ENCODE results near the gene TMEM8B. TPM values are rescaled to one million over a fixed set of nuclear protein-coding genes. Genes with fewer than 3 reads are reported as not detected.

TMEM8B gene
- polyA plus RNA-seq, 1 donor from 2014 or later = 12.7 TPM

DNA sequence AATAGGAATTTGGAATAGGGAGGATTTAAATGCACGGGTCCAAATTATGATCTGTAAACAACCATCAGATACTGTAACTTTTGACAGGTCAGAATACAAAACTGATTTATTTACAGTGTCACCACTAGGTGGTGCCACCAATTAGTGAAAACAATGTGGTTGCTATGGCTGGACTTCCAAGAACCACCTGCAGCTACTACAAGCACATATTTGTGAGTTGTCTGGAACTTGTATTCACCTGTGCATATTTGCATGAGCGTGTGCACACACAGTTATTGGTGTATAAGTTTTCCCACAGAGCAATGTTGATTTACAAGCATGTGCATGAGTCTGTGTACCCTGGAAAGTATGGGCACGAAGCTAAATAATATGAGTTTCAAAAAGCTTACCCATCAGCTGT, 74.0 kb downstream of the TMEM8B start:
- TF ChIP-seq, protein P1, sequence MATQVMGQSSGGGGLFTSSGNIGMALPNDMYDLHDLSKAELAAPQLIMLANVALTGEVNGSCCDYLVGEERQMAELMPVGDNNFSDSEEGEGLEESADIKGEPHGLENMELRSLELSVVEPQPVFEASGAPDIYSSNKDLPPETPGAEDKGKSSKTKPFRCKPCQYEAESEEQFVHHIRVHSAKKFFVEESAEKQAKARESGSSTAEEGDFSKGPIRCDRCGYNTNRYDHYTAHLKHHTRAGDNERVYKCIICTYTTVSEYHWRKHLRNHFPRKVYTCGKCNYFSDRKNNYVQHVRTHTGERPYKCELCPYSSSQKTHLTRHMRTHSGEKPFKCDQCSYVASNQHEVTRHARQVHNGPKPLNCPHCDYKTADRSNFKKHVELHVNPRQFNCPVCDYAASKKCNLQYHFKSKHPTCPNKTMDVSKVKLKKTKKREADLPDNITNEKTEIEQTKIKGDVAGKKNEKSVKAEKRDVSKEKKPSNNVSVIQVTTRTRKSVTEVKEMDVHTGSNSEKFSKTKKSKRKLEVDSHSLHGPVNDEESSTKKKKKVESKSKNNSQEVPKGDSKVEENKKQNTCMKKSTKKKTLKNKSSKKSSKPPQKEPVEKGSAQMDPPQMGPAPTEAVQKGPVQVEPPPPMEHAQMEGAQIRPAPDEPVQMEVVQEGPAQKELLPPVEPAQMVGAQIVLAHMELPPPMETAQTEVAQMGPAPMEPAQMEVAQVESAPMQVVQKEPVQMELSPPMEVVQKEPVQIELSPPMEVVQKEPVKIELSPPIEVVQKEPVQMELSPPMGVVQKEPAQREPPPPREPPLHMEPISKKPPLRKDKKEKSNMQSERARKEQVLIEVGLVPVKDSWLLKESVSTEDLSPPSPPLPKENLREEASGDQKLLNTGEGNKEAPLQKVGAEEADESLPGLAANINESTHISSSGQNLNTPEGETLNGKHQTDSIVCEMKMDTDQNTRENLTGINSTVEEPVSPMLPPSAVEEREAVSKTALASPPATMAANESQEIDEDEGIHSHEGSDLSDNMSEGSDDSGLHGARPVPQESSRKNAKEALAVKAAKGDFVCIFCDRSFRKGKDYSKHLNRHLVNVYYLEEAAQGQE (IDR thresholded peaks at IDR 0.05; ENCODE audit: borderline replicate concordance) = no peak
- no peak for TF ChIP-seq EP300 (conservative IDR thresholded peaks at IDR 0.05; ENCODE audit: poor library complexity, severe bottlenecking)
- peak; percentile 70 for TF ChIP-seq RAD21 (conservative IDR thresholded peaks at IDR 0.05)
- peak; percentile 70 for TF ChIP-seq SMC3 (conservative IDR thresholded peaks at IDR 0.05; ENCODE audit: poor library complexity)
- TF ChIP-seq, protein P2, sequence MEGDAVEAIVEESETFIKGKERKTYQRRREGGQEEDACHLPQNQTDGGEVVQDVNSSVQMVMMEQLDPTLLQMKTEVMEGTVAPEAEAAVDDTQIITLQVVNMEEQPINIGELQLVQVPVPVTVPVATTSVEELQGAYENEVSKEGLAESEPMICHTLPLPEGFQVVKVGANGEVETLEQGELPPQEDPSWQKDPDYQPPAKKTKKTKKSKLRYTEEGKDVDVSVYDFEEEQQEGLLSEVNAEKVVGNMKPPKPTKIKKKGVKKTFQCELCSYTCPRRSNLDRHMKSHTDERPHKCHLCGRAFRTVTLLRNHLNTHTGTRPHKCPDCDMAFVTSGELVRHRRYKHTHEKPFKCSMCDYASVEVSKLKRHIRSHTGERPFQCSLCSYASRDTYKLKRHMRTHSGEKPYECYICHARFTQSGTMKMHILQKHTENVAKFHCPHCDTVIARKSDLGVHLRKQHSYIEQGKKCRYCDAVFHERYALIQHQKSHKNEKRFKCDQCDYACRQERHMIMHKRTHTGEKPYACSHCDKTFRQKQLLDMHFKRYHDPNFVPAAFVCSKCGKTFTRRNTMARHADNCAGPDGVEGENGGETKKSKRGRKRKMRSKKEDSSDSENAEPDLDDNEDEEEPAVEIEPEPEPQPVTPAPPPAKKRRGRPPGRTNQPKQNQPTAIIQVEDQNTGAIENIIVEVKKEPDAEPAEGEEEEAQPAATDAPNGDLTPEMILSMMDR (IDR thresholded peaks at IDR 0.05; ENCODE audit: poor library complexity, severe bottlenecking) = peak; percentile 81
- TF ChIP-seq TAF1 (IDR thresholded peaks at IDR 0.05; ENCODE audit: low read depth) = no peak
- TF ChIP-seq MXI1 (conservative IDR thresholded peaks at IDR 0.05; ENCODE audit: poor library complexity, severe bottlenecking) = no peak
- no peak for TF ChIP-seq EZH2 (IDR thresholded peaks at IDR 0.05; ENCODE audit: borderline replicate concordance, insufficient read depth, low read length, poor library complexity, severe bottlenecking)
- no peak for TF ChIP-seq POLR2AphosphoS5 (IDR thresholded peaks at IDR 0.05)
- Histone ChIP-seq H4K20me1 (ENCODE audit: insufficient read depth) (no peaks in the 10 kb centered on the region), H3K27me3 (ENCODE audit: insufficient read depth, low read depth, low read length) (no peaks in the 10 kb centered on the region), H3K36me3 (ENCODE audit: insufficient read depth, low read length) (no peaks in the 10 kb centered on the region), H3F3A (ENCODE audit: insufficient read depth, low read length, poor library complexity, severe bottlenecking) (no peaks in the 10 kb centered on the region), H3K9me2 (ENCODE audit: insufficient read depth, low read length) (no peaks in the 10 kb centered on the region), H3K27ac (ENCODE audit: low read length) (no peak overlapping the region), H3K9me3 (ENCODE audit: low read length) (no peaks in the 10 kb centered on the region), H3K4me2 (ENCODE audit: low read length) (no peak overlapping the region), H3K9ac (ENCODE audit: low read length) (no peak overlapping the region), H3K79me2 (replicated peaks; ENCODE audit: insufficient read depth, low read length) (no peaks in the 10 kb centered on the region), H2AFZ (ENCODE audit: low read depth, low read length) (no peak overlapping the region), H3K4me3 (ENCODE audit: low read length) (no peak overlapping the region)

DNA sequence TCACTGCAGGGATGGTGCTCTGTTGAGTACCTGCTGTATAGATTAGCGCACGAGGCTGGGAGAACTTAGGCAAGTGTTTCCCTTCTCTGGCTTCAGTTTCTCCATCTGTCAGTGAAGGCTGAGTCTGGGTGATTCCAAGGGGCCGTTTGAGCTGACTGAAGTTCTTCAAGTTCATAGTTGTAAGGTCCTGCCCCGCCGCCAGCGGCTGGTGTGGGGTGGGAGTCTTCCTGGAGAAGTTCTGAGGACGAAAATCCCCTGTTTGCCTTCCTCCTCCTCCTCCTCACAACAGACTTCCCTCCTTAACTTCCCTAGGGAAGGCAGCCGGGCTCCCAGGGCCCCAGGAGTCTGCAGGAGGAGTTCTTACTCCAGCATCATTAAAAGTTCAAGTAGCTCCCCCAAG, 75.3 kb downstream of the TMEM8B start:
- Histone ChIP-seq H3F3A (ENCODE audit: insufficient read depth, low read length, poor library complexity, severe bottlenecking) (no peaks in the 10 kb centered on the region), H3K4me3 (ENCODE audit: low read length) (no peak overlapping the region), H3K27me3 (ENCODE audit: insufficient read depth, low read depth, low read length) (no peaks in the 10 kb centered on the region), H2AFZ (ENCODE audit: low read depth, low read length) (no peak overlapping the region), H3K79me2 (replicated peaks; ENCODE audit: insufficient read depth, low read length) (no peaks in the 10 kb centered on the region), H3K4me2 (ENCODE audit: low read length) (no peak overlapping the region), H3K9me2 (ENCODE audit: insufficient read depth, low read length) (no peaks in the 10 kb centered on the region), H3K27ac (ENCODE audit: low read length) (no peak overlapping the region), H3K9ac (ENCODE audit: low read length) (no peak overlapping the region), H3K9me3 (ENCODE audit: low read length) (no peaks in the 10 kb centered on the region), H3K36me3 (ENCODE audit: insufficient read depth, low read length) (no peaks in the 10 kb centered on the region), H4K20me1 (ENCODE audit: insufficient read depth) (no peaks in the 10 kb centered on the region)
- TF ChIP-seq, protein P1 (IDR thresholded peaks at IDR 0.05; ENCODE audit: borderline replicate concordance) = no peak
- TF ChIP-seq, protein P2 (IDR thresholded peaks at IDR 0.05; ENCODE audit: poor library complexity, severe bottlenecking) = no peak
- TF ChIP-seq EZH2 (IDR thresholded peaks at IDR 0.05; ENCODE audit: borderline replicate concordance, insufficient read depth, low read length, poor library complexity, severe bottlenecking) = no peak
